DMS114 treated with DMSO at 0.1 percent for 48 hours (cell line): ENCODE data around the gene CA4.
A peak's percentile ranks its signal among the peaks of the same experiment; 100 is the strongest.
"Not testable (repeated sequence)": the region's sequence is repeated elsewhere in the genome, so short reads cannot be mapped to it uniquely, and the experiment has no call there.

Experiments
- DNase-seq: peaks from one replicate; lab custom pipeline; 2025; ENCODE audit not compliant: unreplicated experiment; lab: John Stamatoyannopoulos, UW

The CA4 gene

DNA sequence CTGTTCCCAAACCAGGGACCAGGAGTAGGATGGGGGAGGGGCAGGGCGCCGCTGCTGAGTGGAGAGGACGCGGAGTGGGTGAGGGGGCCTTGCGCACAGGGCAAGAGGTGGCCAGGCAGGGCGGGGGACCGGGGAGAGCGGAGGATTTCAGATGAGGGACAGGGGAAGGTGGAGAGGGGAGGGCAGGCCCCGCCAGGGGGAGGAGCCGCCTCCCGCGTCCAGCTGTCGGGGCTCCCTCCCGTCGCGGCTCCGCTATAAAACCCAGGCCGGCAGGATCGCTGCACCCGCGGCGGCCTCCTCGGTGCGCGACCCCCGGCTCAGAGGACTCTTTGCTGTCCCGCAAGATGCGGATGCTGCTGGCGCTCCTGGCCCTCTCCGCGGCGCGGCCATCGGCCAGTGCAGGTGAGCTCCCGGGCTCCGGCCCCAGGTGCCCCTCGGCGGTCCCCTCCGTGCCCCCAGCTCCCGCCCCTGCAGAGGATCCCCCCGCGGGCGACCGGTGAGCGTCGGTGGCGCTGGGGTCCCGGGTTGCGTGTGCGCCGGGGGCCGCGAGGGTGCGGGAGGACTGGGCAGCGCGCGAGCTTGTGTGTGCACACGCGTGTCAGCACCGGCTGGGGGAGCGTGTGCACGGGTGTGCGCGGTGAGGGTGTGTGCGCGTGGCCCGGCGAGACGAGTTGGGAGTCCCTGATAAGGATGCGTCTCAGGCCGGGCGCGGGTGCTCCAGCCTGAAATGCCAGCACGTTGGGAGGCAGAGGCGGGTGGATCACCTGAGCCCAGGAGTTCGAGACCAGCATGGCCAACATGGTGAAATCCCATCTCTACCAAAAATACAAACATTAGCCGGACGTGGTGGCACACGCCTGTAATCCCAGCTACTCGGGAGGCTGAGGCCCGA lies at the start of gene CA4:
Gene CA4 (plus strand): TSS at position 283 of the 892 bp plus-strand sequence. CDS start 62 bp downstream, at position 345.
- DNase-seq, result no peak

GRCh38 chr17:60100577-60100976 lies 49.2 kb upstream of the CA4 start:
- not testable (repeated sequence) for DNase-seq

DNA sequence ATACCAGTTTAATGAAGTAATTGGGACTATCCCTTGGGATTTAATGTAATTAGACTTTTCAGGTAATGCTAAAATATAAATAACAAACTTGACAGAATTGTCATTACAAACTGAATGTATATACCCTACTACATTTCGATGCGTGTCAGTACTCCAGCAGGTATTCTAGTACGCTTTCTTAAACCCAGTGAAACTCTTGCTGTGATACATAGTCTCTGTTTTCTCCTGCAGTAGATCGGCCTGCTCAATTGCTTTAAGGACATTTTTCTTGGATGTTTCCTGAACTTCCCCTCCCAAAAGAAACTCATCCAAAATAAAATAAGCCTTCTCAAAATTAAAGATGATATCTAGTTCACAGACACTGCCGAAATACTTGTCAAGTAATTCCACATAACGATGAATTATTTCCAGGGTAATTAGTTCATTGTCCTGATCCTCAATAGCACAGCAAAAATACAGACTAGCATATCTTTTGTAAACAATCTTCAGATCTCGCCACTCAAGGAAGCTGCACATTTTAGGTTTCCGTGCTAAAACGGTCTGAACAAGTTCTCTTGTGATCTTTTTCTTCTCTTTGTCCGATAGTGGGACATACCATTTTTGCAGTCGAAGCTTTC lies 47.6 kb upstream of the CA4 start:
- DNase-seq, result not testable (repeated sequence)

DNA sequence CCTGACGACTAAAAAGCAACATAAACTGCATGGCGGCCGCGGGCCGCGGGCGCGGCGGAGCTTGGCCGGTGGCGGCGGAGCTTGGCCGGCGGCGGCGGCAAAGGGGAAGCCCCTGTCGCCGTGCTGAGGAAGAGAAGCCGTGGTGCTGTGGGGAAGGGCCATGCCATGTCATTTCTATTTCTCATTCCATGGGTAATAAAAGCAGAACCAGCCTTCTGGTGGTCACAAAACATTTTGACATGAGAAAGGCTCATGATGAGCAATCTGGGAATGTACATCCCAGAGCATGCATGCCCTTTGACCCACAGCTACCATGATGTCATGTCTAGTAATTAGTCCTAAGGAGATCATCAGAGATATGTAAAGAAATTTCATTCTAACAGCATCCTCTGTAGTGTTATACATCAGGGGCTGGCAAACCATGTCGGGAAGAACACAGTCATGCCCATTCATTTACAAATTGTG lies 47.1 kb upstream of the CA4 start:
- no peak for DNase-seq

- no peak for DNase-seq
These were observed 45.8 kb upstream of the CA4 start for GRCh38 chr17:60103957-60104356.

- DNase-seq, result no peak
These were observed 43.3 kb upstream of the CA4 start for GRCh38 chr17:60106340-60107059.

GRCh38 chr17:60107526-60108257 lies 42.1 kb upstream of the CA4 start:
- peak; percentile 20 for DNase-seq

- not testable (repeated sequence) for DNase-seq
These were observed 41.5 kb upstream of the CA4 start for GRCh38 chr17:60108309-60108708.

DNA sequence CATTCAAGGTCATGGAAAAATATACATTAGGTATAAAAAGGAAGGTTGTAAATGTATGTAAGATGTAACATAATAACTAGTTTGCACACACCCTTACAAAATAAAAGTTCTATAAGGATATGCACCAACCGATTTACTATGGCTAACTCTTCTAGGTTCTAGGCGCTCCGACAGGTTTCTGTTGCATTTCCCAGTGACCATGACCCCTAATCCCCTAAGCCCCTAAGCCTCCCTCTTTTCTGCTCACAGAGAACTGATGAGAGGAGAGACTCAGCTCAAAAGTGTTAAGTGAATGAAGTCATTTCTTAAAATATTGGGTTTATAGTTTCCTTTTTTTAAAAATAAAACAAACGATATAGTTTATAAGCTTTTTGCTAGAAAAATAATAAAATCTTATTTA lies 41.1 kb upstream of the CA4 start:
- no peak for DNase-seq

- no peak for DNase-seq
These were observed 40.6 kb upstream of the CA4 start for GRCh38 chr17:60109161-60109560.

GRCh38 chr17:60110586-60110985 lies 39.2 kb upstream of the CA4 start:
- DNase-seq, result no peak

- not testable (repeated sequence) for DNase-seq
These were observed 38.1 kb upstream of the CA4 start for GRCh38 chr17:60111661-60112060.

DNA sequence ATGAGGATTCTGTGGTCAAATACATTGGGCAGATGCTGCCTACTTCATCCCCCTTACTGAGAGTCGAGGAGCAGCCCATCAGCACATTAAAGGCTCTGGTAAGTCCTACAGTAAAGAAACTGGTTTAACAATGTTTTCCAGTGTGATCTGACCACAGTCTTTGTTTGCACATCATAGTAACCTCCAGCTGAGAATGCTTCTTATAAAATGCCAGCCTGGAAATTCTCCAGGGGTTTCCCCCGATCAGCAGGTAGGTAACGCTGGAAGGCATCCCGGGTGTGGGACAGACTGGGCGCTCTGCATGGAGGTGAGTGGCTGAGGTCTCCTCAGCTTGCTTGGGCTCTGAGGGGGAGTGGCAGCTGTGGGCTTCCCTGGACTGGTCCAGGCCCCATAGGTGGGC lies 34.4 kb upstream of the CA4 start:
- DNase-seq, result not testable (repeated sequence)

DNA sequence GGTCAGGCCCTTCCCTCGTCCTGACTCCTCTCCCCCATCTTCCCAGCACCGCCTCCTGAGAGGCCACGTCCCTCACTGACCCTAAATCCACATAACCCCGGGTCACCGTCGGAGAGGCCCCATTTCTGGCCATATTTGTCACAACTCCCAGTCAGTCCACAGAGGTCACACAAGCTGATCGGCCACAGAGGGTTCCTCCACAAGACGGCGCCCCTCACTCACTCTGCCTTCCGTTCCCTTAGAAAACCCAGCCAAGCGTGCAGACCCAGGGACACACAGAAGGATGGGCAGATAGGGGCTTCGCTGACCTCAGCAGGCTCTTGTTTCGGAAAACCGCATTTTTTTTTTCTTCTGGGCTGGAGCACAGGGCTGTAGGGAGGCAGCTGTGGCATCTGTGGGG lies 33.6 kb upstream of the CA4 start:
- not testable (repeated sequence) for DNase-seq

GRCh38 chr17:60119162-60119561 lies 30.6 kb upstream of the CA4 start:
- DNase-seq, result not testable (repeated sequence)

DNA sequence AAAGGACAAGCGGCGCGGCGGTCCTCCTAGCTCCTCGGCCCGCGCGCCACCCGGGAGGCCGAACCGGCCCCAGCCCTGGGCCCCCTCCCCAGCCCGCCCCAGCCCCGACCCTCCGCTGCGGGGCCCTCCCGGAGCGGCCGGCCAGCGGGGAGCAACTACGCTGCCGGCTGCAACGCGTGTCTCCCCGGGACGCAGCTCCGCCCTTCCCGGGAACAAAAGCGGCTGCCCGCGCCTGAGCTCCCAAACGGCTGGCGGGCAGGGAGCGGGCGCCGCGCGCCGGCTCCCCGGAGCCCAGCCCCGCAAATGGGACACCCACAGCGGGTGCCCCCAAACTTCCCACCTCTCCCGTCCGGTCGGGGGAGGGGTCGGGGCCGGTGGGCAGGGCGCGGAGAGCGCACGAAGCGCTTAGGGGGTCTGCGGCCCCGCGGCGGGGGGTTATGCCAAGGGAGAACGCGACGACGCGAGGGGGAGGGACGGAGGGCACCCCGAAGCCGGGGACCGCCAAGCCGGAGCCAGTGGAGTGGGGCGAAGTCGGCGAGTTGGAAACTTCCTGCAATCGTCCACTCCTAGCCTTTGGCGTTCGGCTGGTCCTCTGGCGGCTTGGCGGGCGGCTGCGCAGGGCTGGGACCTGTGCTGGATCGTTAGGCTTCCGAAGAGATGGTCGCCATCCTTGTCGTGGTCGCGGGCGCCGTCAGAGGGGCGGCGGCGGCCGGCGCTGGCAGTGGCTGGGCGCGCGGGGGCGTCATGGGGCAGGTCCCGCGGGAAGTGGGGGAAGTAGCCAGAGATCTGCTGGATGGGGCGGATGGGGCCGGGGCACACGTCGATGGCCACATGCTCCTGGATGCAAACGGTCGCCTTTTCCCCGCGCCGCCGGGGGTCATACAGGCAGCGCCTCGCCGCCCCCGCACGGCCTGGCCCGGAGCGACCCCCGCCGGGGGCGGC lies 29.7 kb upstream of the CA4 start:
- not testable (repeated sequence) for DNase-seq

GRCh38 chr17:60127068-60128064 lies 22.4 kb upstream of the CA4 start:
- DNase-seq, result no peak

DNA sequence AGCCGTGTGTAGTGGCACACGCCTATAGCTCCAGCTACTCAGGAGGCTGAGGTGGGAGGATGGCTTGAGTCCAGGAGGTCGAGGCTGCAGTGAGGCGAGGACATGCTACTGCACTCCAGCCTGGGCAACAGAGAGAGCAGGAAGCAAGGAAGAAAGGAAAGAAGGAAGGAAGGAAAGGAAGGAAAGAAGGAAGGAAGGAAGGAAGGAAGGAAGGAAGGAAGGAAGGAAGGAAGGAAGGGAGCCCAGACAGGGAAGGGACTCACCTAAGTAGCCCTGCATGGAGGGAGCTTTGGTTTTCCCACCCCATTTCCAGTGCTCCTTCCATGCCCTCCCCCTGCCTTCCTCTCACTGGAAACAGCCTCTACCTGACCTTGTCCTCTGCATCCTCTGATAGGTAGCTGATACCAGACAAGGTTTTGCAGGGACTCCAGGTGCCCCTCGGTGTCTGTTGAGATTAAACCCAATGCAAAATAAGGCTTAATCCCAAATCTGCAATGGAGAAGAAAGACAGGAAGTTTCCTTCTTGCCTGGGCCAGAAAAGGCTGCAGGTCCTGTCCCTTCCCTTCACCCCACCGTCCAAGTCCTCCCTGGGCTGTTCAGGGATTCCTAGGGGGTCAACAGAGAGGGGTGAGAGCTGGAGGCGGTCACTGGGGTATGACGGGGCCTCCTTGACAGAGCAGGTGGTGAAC lies 21.5 kb upstream of the CA4 start:
- no peak for DNase-seq
